ENCODE measurements around the gene TARM1.

TARM1 gene

DNA sequence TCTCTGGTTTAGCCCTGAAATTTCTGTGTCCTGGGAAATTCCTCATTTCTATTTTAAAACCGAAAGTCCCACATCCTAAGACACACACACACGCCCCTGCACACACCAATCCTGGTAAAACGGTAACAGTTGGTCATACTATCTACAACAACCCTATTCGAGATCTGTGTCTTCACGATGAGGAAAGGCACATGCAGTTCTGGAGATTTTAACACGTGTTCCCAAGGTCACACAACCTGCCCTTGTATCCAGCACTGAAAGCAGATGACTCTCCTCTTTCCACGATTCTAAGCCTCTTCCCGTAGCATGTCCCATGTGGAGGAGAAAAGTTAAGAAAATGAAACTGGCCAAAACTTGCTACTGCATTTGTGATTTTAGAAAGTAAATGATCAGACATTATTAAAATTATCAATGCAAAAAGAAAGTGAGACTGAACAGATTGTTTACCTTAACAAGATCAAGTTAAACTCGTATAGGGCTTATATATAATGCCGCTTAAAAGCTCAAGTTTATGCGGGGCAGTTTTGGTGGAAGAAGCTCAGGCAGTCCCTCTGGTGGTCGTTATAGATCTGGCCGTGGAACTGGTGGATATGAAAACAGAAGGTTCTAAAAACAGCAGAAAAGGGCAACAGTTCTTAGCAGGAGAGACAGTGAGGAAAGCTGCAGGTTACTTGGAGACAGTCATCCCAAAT, 50.1 kb downstream of the TARM1 start:
- DNase-seq (ENCODE audit: low read depth), result no peak

DNA sequence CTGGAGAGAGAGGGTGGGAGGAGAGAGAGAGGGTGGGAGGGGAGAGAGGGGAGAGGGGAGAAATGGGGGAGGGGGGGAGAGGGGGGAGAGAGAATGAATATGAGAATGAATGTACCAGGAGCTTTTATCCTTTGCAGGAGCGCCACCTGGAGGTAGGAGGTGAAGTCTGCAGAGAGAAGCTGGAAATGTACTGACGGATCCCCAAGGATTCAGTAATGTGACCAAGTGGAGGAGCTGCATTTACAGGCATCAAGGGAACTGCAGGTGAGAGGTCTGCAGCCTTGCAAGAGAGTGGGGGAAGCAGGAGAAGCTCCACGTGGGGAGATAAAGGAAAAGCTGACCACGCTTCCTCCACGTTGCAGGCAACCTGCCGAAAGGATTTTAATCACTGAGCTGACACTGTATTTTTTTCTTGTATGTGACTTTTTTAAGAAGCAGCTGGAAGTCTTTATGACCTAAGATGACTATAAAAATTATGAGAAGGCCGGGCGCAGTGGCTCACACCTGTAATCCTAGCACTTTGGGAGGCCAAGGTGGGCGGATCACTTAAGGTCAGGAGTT, 51.2 kb downstream of the TARM1 start:
- no peak for DNase-seq (ENCODE audit: low read depth)

DNA sequence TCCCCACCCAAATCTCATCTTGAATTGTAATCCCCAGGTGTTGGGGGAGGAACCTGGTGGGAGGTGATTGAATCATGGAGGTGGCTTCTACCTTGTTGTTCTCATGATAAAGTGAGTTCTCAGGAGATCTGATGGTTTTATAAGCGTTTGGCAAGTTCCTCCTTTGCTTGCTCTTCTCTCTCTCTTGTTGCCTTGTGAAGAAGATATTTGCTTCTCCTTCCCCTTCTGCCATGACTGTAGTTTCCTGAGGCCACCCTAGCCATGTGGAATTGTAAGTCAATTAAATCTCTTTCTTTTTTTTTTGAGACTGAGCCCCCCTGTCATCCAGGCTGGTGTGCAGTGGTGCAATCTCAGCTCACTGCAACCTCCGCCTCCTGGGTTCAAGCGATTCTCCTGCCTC, 51.9 kb downstream of the TARM1 start:
- DNase-seq (ENCODE audit: low read depth), result no peak

DNA sequence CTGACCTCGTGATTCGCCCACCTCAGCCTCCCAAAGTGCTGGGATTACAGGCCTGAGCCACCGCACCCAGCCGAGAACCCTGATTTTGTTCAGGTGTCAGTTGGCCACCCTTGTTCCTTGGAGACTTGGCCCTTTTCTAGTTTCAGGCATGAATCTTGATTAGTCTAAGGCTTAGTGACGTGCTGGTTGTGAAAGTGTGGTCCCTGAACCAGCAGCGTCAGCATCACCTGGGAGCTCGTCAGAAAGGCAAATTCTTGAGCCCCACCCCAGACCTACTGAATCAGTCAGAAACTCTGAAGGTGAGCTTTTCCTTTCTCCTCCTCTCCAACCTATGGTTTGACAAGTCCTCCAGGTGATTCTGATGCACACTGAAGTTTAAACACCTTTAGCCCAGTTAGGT, 54.5 kb downstream of the TARM1 start:
- DNase-seq (ENCODE audit: low read depth), result no peak

DNA sequence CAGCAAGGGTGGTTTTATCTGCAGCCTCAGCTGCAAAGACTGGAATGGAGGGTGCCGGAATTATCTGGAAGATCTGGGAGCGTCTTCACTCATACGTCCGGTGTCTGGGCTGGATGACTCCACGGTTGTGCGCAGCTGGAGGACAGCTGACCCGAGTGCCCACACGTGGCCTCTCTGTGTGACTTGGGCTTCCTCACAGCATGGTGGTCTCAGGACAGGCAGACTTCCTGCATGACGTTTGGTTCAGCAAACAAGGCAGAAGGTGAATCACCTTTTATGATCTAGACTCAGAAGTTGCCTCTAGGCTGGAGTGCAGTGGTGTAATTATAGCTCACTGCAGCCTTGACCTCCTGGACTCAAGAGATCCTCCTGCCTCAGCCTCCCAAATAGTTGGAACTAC, 56.5 kb downstream of the TARM1 start:
- DNase-seq (ENCODE audit: low read depth), result no peak

DNA sequence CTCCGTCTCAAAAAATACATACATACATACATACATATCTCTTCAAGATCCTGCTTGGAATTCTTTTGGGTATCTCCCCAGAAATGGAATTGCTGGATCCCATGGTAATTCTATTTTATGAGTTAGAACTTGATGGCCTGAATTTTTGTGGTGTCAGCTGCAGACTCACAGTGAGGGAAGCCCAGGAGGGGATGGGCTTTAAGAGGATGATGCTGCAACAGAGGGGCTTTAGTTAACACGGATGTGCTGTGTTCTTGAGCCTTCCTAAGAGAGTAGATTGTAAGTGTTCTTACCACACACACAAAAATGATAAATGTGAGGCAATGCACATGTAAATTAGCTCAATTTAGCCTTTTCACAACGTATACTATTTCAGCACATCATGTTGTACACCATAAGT, 58.0 kb downstream of the TARM1 start:
- no peak for DNase-seq (ENCODE audit: low read depth)

DNA sequence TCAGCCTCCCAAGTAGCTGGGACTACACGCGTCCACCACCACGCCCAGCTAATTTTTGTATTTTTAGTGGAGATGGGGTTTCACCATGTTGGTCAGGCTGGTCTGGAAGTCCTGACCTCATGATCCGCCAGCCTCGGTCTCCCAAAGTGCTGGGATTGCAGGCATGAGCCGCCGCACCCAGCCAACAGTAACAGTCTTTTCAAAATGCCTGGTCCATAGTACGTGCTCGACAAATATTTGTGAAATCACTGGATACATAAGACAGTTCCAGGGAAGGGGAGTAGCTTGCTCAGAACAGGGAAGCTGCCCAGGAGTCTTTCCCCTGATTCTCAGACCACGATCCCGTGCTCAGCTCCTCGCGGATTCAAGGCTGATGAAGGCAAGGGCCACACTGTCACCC, 59.2 kb downstream of the TARM1 start:
- DNase-seq (ENCODE audit: low read depth), result no peak

DNA sequence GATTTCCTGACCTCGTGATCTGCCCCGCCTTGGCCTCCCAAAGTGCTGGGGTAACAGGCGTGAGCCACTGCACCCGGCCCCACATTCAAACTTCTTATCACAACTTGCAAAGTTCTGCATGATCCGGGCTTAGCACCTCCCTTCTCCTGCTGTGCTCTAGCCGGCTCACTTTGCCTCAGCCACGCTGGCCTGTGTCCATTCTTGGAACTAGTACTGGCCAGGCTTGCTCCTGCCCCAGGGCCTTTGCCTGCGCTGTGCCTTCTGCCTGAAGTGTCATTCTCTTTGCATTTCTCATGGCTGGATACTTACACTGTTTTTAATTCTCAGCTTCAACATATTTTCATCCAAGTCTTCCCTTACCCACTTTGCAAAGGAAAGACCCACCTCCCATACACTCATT, 59.8 kb downstream of the TARM1 start:
- no peak for DNase-seq (ENCODE audit: low read depth)
